HuH-7 (cell line): ENCODE data around the gene OSTM1.
"Not testable (repeated sequence)": the region's sequence is repeated elsewhere in the genome, so short reads cannot be mapped to it uniquely, and the experiment has no call there.

Experiments
- DNase-seq: peaks from one replicate; pipeline ENCODE4 v3.0.0; 2011; ENCODE audit warnings: low spot score

OSTM1 gene

DNA sequence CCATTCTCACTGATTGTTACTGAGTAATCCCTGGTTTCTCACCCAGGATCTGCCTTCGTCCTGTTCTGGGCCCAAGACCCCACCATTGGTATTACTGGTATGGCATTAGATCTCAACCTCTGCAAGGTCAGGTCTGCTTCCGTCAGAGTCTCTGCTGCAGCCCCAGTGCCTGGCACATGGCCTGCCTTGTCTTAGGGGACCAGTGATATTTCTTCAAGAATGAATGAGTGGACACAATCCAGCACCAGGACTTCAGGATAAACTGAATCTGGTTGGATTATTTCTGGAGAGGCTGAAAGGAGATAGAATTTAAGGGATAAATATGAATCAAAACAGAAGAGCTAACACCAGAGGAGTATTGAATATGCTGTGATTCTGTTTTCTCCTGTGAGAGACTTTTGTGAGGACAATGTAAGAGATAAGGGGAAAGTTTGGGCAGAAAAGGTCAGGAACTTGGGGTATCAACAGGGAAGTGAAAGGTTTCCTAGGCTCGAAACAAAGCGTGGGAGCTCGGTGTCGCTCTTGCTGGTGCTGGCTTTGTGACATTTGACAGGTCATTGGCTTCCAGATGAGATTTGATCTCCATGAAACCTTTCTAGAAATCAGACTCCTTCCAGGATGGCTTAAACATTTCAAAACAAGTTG is 53.9 kb downstream of the OSTM1 start:
- DNase-seq: no peak

DNA sequence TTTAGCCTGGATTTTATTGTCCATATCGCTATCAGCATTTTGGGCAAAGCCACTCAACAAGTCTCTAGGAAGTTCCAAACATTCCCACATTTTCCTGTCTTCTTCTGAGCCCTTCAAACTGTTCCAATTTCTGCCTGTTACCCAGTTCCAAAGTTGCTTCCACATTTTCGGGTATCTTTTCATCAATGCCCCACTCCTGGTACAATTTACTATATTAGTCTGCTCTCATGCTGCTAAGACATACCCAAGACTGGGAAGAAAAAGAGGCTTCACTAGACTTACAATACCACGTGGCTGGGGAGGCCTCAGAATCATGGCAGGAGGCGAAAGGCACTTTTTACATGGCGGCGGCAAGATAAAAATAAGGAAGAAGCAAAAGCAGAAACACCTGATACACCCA is 58.3 kb downstream of the OSTM1 start:
- not testable (repeated sequence) for DNase-seq

DNA sequence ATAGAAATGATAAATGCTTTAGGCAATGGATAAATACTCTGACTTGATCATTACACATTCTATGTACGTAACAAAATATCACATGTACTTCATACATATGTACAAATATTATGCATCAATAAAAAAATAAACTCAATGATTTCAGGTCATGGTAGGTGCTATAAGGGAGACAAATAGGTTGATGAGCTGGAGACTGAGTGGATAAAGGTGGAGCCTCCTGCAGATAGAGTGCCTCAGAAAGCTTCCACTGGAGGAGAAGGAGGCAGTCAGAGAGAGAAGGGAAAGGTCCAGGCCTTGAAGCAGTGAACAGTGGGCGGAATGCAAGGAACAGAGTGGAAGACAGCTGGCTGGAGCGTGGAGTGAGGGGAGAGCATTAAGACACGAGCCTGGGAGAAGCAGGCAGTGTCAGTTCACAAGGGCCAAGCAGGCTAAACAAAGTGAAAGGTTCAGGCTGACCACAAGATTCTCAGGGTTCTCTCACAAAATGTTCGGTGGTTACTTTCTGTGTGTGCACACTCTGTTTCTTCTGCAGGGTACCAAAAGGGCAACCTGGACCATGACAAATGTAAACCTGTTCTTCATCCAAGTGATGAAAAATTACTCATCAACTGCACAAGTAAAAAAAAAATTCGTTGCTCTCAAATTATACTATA is 60.6 kb downstream of the OSTM1 start:
- DNase-seq: no peak

DNA sequence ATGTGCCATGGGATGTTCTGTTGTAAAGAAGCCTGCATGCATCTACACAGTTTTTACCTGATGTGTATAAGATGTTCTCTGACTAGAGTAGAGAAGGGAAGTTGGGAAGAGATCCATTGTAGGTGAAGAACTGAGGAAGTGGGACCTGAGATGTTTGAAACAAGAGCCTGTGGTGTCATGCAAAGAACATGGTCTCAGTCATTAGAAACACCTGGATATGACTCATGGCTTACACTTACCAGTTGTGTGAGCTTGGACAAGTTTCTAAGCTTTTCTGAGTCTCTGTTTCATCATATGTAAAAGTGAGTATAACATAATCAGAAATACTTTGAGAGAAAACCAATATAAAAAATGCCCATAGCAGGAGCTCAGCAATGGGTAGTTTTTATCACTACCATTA is 64.6 kb downstream of the OSTM1 start:
- no peak for DNase-seq

DNA sequence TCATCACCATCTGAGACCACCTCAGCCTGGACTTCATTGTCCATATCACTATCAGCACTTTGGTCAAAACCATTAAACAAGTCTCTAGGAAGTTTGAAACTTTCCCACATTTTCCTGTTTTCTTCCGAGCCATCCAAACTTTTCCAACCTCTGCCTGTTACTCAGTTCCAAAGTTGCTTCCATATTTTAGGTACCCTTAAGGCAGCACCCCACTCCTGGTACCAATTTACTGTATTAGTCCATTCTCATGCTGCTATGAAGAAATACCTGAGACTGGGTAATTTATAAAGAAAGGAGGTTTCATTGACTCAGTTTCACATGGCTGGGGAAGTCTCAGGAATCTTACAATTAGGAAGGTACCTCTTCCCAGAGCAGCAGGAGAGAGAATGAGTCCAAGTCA is 65.3 kb downstream of the OSTM1 start:
- DNase-seq: not testable (repeated sequence)

DNA sequence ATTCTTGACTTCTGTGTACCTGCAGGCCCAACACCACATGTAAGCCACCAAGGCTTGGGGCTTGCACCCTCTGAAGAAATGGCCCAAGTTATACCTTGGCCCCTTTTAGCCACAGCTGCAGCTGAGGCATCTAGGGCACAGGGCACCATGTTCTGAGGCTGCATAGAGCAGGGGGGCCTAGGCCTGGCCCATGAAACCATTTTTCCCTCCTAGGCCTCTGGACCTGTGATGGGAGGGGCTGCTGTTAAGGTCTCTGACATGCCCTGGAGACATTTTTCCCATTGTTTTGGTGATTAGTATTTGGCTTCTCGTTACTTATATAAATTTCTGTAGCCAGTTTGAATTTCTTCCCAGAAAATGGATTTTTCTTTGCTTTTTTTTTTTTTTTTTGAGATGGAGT is 66.2 kb downstream of the OSTM1 start:
- DNase-seq: no peak

DNA sequence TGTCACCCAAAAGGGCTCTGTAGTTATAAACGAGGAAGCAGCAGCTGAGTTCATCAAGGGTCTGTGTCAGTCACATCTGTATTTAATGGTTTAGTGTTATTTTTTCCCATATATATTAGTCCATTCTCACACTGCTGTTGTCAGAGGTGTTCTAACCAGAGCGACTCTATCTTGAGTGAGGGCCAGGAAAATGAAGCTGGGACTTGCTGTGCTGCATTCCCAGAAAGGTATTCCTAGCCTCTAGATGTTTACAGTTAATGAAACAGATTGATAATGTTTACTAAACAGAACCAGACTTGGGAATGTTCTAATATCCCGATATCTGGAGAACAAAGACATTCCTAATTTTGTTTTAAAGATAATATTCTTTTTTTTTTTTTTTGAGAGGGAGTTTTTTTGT is 68.6 kb downstream of the OSTM1 start:
- no peak for DNase-seq

DNA sequence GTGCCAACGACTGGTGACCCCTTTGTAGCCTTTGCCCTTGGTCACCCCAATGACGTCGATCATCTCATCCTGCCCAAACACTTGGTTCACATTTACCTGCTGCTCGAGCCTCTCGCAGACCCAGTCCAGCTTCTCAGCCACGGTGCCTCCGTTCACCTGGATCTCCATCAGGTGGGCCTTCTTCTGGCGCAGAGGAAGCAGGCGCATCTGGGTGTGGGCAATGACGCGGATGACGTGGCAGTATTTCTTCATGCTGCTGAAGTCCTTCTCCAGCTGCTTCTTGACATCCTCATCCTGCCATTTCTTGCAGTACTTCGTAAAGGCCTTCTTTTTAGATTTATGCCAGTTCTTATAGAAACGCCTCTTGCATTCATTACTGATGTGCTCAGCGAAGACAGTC is 69.7 kb downstream of the OSTM1 start:
- DNase-seq: no peak

DNA sequence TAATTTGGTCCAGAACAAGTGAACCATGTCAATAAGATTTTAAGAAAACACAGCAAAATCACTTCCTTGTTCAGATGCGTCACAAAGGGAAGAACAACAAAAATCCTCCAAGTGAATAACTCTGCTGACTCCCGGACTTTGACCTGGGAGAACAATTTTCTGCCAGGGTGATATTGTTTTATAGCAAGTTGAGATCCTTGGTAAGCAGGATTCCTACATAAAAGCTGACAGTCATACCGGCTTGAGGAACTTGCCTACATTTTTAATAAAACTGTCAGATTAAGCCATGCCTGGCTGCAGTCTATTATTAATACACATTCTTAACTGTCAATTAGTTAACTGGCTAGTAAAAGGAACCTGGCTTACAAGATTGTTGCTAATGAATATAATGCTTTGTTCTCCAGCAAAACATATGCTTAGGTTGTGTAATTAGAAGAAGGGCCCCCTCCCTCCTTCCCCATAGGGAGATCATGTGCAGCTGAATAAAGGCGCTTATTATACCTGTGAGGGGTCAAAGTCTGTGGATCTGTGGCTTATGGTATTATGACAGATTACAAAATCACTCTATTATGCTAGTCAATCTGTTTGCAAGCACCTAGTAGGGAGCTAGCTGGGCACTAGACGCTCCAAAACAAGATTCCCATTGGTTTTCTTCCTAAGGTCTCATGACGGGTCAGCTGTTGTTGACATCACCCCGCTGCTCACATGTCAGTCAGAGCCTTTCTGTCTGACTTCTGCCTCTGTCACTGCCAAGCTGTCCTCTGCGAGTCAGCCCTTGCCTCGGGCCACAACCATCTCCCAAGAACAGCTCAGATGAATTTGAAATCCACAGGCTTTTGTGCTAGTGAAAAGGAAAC is 71.9 kb downstream of the OSTM1 start:
- peak; percentile 56 for DNase-seq

DNA sequence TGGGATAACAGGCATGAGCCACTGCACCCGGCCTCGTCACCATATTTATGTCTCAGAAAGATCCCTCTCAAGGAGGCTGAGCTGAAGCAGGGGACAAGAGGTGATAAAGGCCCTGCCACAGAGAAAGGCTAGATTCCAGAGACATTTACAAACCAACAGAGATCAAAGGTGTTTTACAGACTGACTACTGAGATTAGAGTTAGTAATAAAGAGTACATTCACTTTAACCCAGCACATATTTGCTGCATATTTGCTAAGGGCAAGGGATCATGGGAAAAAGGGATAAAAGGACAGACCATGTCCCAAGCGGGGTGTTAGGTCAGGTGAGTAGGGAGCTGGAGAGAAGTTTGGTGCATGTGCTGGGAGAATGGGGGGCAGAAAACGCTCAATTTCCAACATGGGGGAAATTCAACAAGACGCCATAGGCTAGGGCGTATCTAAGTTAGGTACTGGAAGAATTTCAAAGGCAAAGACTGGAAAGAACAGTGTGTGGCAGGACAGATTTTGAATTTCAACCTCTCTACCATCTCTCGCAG is 72.8 kb downstream of the OSTM1 start:
- DNase-seq: peak; percentile 23

DNA sequence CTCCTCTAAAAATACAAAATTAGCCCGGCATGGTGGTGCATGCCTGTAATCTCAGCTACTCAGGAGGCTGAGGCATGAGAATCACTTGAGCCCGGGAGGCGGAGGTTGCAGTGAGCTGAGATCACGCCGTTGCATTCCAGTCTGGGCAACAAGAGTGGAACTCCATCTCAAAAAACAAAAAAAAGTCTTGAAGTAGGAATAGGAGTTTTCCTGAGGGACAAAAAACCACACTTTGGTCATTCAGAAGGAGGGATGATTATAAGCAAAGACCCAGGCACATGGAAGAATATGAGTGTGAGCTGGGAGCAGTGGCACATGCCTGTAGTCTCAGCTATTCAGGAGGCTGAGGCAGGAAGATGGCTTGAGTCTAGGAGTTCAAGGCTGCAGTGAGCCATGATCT is 74.3 kb downstream of the OSTM1 start:
- DNase-seq: not testable (repeated sequence)

DNA sequence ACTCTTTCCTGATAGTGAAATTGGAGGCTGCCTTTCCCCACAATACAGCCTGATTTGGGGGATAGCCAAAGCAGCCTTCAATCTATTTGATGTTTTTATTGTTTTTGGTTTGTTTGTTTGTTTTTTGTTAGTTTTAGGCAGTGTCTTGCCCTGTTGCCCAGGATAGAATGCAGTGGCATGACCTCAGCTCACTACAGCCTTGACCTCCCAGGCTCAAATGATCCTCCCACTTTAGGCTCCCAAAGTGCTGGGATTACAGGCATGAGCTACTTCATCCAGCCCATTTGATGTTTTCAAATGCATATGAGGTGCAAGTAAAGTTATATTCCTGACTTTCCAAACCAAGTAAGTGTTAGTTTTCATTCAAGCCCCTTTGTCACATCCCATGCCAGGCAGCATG is 75.2 kb downstream of the OSTM1 start:
- no peak for DNase-seq

DNA sequence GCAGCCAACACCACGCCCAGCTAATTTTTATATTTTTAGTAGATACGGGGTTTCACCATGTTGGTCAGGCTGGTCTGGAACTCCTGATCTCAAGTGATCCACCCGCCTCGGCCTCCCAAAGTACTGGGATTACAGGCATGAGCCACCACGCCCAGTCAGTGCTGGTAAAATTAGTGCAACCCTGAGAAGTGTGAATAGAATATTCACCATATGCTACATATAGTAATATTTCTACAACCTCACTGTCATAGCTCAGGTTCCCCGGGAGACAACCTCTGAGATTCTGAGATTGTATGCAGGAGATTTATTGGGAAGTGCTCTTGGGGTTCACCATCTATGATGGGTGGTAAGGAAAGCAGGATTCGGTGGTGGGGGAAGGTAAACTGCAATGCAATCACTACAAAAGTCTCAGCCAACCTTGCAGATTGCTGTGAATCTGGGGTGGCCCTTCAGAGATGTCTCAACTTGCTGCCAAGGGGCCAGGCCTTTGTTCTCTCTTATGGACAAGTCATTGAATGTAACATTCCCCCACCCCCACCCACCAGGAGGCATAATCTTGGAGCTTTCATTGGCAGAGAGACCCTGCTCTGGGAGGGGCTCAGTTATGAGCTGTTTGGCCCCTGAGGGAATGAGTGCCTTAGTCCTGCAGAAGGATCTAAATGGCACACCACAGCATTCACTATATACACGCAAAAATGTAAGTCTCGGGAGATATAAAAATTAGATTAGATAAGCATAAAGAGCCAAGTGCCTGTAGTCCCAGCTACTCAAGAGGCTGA is 82.6 kb downstream of the OSTM1 start:
- no peak for DNase-seq
